Stimulated activated naive CD8-positive, alpha-beta T cell treated with anti-CD3 and anti-CD28 coated beads, Interleukin-15, Interleukin-2, amounts not matched to agents 100 ng/mL and 50 ng/mL, for 24 hours (primary cell): ENCODE results near the gene NRP1.
"Not testable (repeated sequence)": the region's sequence is repeated elsewhere in the genome, so short reads cannot be mapped to it uniquely, and the experiment has no call there.

ENCODE experiments used
- H3K27ac Mint-ChIP-seq: one replicate; pipeline ENCODE4 v1.8.0; 2021; ENCODE audit warnings: mild to moderate bottlenecking, mixed read lengths
- H3K27me3 Mint-ChIP-seq: one replicate; pipeline ENCODE4 v1.8.0; 2021; ENCODE audit warnings: mixed read lengths
- H3K36me3 Mint-ChIP-seq: one replicate; pipeline ENCODE4 v1.8.0; 2021; ENCODE audit warnings: low read depth, mixed read lengths
- H3K4me1 Mint-ChIP-seq: one replicate; pipeline ENCODE4 v1.8.0; 2021; ENCODE audit warnings: low read depth, mixed read lengths
- H3K4me3 Mint-ChIP-seq: one replicate; pipeline ENCODE4 v1.8.0; 2021; ENCODE audit warnings: mild to moderate bottlenecking, mixed read lengths
- H3K9me3 Mint-ChIP-seq: one replicate; pipeline ENCODE4 v1.8.0; 2021; ENCODE audit warnings: mixed read lengths

NRP1 gene

DNA sequence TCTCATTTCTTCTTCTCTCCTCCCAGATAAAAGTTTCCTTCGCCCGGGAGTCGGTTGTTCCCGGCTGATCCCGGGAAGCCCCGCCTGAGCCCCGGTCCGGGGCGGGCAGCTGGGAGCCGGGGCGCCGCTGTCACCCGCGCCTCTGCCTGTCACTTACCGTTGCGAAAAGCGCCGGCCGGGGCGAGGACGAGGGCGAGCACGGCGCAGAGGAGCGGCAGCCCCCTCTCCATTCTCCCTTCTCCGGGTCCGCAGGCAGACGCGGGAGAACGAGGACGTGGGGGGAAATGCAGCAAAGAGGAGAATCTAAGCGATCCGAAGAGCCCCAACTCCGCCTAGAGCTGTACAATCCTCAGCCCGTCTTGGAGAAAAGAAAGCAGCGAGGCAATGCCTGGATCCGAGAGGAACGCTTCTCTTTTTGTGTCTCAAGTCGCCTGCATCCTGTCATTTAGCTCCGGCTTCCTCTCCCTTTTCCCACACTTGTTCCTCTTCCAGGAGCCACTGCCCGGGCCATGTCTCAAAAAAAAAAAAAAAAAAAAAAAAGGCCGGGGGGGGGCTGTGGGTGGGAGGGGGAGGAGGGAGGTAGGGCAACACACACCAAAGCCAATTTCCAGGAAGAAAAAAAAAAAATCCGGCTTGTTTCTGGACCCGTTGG is at the start of gene NRP1:
NRP1 (minus strand) TSS at position 515 of the 652 bp plus-strand sequence; CDS start at position 230, 285 bp downstream.
- peak within 1 kb of the TSS; percentile 83 for H3K4me3 Mint-ChIP-seq
- H3K36me3 Mint-ChIP-seq, result no peaks in the 10 kb centered on the region
- H3K4me1 Mint-ChIP-seq, result peaks cover 35% of the 10 kb centered on the region
- no peaks in the 10 kb centered on the region for H3K9me3 Mint-ChIP-seq
- H3K27ac Mint-ChIP-seq, result peak within 1 kb of the TSS; percentile 67
- peaks cover 76% of the 10 kb centered on the region for H3K27me3 Mint-ChIP-seq

DNA sequence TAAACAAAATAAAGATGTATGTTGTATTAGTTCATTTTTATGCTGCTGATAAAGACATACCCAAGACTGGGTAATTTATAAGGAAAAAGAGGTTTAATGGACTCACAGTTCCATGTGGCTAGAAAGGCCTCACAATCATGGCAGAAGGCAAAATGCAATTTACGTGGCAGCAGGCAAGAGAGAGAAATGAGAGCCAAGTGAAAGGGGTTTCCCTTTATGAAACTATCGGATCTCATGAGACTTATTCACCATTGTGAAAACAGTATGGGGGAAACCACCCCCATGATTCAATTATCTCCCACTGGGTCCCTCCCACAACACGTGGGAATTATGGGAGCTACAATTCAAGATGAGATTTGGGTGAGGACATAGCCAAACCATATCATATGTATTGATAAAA is 49.7 kb upstream of the NRP1 start:
- not testable (repeated sequence) for H3K9me3 Mint-ChIP-seq, H3K4me1 Mint-ChIP-seq, H3K36me3 Mint-ChIP-seq, H3K27ac Mint-ChIP-seq, H3K4me3 Mint-ChIP-seq
- H3K27me3 Mint-ChIP-seq, result peaks cover 34% of the 10 kb centered on the region

DNA sequence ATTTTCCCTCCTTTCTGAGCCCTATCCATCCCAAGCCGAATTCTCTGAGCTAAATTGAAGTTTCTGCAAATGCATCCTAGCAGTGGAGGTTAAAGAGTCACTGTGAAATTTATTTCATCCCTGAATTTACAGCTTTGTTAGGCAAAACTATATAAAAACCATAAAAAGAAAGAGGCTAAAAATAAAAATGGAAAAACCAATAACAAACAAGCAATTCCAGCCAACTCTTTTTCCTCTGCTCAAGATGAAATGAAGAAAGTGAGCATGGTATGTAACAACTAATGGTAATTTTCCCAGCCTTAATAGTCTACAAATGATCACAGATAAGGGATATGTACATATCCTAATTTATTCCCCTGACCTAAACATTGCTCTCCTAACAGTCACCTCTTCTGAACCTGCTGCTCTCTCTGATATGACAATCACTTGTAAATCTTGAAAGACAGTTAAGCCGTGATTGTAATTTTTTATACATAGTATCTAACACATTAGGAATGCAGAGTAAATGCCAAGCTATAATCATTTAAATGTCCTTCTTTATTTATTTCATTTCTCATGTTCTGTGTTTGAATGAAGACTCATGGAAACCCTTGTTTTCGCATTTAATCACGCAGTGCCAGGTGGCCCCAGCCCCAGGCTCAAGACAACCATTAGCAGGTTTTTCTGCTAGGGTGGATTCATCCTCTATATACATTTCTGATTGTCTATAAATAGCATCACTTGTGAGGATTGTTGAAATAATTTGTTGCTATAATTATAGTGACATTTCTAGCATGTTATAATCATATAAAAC is 48.6 kb upstream of the NRP1 start:
- no peak overlapping the region for H3K27ac Mint-ChIP-seq
- peaks cover 4% of the 10 kb centered on the region for H3K4me1 Mint-ChIP-seq
- peaks cover 29% of the 10 kb centered on the region for H3K27me3 Mint-ChIP-seq
- no peaks in the 10 kb centered on the region for H3K36me3 Mint-ChIP-seq
- no peak overlapping the region for H3K4me3 Mint-ChIP-seq
- H3K9me3 Mint-ChIP-seq, result no peaks in the 10 kb centered on the region

DNA sequence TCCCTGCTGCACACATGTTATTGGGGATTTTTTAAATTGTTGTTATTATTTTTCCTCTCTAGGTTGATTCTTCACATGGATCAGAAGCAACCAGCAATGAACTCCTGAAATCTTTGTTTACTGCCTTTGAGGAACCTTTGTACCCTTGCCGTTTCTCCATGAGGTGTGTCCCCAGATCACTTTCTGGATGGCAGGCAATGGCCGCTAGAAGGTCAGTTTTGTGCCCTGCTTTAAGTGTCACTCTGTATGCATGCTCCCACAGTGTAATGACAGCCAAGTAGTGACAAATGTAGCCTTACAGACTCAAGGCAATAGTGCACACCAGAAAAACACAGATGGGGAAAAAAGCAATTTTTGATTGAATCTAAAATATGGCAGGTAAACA is 47.7 kb upstream of the NRP1 start:
- Mint-ChIP-seq H3K9me3 (no peaks in the 10 kb centered on the region), H3K36me3 (no peaks in the 10 kb centered on the region), H3K27ac (no peak overlapping the region), H3K4me3 (no peak overlapping the region), H3K27me3 (peaks cover 29% of the 10 kb centered on the region), H3K4me1 (peaks cover 13% of the 10 kb centered on the region)

DNA sequence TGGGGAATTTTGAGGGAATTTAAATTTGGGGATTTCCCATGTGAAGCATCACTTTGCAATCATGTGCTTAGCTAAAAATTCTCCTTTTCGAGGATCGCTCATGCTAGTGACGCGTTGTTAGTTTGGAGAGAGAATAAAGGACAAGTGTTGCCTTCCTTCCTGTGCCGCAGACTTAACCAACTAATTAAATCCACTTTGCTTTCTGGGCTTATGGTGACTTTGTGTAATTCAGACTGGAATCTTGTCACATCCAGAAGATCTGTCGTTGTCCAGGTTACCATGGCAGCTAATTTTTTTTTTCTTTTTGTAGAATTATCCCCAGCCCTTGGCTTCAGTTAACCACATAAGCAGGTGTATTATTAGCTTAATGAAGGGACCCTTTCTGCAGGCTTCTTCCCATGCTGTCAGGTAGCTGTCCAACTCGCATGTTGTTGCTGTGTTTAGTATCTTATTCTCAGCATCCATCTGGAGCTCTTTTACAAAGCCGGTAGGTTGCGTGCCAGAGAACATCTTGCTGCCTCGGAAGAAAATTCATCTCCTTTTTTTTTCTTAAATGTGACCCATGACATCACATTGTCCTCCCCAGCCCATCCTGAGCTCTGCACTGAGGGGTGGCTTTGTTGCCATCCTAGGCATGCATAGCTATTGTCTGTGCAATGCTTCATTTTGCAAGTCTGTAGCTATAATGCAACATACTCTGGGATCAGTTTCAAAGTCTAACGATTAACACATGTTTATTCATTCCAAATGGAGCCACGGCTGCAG is 47.2 kb upstream of the NRP1 start:
- Mint-ChIP-seq H3K4me3 (no peak overlapping the region), H3K27ac (no peak overlapping the region), H3K4me1 (peaks cover 18% of the 10 kb centered on the region), H3K27me3 (peaks cover 26% of the 10 kb centered on the region), H3K36me3 (no peaks in the 10 kb centered on the region), H3K9me3 (no peaks in the 10 kb centered on the region)

DNA sequence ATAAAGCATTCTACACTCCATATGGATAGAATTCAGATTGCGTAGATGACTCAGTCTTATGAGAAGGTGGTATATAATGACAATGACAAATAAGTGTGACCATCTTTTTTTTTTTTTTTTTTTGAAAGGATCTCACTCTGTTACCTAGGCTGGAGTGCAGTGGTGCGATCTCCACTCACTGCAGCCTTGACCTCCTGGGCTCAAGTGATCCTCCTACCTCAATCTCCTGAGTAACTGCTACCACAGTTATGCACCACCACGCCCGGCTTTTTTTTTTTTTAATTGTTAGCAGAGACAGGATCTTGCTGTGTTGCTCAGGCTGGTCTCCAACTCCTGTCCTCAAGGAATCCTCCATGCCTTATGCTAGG is 43.2 kb upstream of the NRP1 start:
- Mint-ChIP-seq H3K27me3 (peaks cover 19% of the 10 kb centered on the region), H3K27ac (peak overlapping the region; percentile 59), H3K4me3 (no peak overlapping the region), H3K9me3 (no peaks in the 10 kb centered on the region), H3K36me3 (no peaks in the 10 kb centered on the region), H3K4me1 (peaks cover 28% of the 10 kb centered on the region)

DNA sequence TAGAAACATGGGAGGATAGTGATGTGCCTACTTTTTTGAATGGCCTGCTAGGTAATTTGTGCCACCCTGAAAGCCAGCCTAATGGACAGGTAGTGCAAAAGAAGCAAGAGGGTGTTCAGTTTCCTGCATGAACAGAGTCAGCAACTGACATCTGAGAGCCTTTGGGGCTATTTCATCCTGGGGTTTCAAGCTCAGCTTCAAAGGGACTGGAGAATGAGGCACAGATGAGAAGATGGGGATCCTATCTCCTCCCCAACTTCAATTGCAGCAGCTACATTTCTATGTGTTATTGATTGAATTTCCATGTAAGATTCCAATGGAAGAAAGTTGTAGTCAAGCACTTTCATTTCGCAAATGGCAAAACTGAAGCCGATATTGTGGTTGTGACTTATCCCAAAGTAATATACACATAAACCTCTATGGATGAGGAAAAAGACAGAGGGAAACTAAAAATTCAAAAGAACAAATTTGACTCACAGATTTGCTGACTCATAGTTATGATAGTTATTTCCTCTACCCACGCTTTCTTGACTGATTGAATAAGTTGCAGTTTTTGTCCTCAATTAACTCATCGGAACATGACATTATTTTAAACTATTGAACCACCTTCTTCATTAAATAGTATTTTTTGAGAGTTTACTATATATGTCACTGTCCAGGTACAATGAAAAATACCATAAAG is 42.6 kb upstream of the NRP1 start:
- no peak overlapping the region for H3K4me3 Mint-ChIP-seq
- peaks cover 15% of the 10 kb centered on the region for H3K27me3 Mint-ChIP-seq
- H3K36me3 Mint-ChIP-seq, result no peaks in the 10 kb centered on the region
- H3K27ac Mint-ChIP-seq, result peak overlapping the region; percentile 59
- peaks cover 28% of the 10 kb centered on the region for H3K4me1 Mint-ChIP-seq
- no peaks in the 10 kb centered on the region for H3K9me3 Mint-ChIP-seq

DNA sequence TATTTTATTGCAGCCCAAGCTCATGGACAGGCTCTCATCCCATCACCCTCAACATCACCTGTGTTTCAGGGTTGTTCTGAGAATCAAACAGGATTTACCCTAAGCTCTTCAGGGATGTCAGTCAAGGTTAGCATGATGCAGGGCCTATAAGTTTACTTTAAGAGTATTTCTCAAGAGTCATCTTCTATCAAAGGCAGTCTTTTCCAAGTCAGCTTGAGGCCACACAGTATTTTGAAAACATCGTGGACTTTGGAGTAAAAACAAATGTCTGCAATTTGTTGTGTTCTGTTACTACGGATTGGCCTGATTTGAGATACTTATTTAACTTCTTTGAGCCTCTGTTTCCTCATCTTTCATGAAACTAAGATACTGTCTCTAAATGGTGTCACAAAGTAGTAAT is 42.0 kb upstream of the NRP1 start:
- H3K27me3 Mint-ChIP-seq, result peaks cover 11% of the 10 kb centered on the region
- H3K4me3 Mint-ChIP-seq, result no peak overlapping the region
- H3K4me1 Mint-ChIP-seq, result peaks cover 28% of the 10 kb centered on the region
- no peaks in the 10 kb centered on the region for H3K36me3 Mint-ChIP-seq
- H3K27ac Mint-ChIP-seq, result no peak overlapping the region
- H3K9me3 Mint-ChIP-seq, result no peaks in the 10 kb centered on the region

DNA sequence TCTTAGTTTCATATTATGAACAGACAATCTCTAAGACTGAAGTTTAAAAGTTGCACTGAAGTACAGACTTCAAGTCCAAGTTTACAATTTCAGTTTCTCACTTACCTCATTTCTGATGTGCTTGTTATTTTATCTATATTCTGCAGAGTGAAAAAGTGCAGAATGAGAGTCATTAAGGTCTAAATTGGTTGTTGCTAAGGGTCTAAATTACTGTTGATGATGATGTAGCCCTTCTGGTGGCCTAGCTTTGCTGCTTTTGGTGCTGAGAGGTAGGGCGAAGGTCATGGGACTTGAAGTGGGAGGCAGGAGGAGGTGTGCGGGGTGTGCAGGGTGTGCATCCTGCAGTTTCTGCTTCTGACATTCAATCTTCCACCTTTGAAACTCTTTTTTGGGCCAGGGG is 38.8 kb upstream of the NRP1 start:
- Mint-ChIP-seq H3K4me1 (peaks cover 28% of the 10 kb centered on the region), H3K27ac (no peak overlapping the region), H3K4me3 (no peak overlapping the region), H3K9me3 (peaks cover 11% of the 10 kb centered on the region), H3K36me3 (no peaks in the 10 kb centered on the region), H3K27me3 (peaks cover 22% of the 10 kb centered on the region)

DNA sequence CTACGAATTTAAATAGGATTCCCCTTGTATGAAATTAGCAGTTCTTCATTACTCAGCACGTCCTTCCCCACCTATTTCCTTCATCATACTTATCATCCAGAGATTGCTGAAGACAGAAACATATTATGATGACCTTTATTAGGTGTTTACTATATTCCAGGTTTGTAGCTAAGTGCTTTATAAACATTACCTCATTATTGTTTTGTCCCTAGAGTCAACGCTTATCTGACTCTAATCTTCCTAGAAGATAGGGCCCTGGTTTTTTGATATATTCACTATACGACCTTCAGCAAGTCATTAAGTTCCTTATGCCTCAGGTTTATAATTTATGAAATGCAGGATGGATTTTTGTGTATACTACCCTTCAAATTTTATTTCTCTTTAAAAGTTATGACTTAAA is 36.8 kb upstream of the NRP1 start:
- peaks cover 14% of the 10 kb centered on the region for H3K4me1 Mint-ChIP-seq
- no peaks in the 10 kb centered on the region for H3K36me3 Mint-ChIP-seq
- peaks cover 24% of the 10 kb centered on the region for H3K27me3 Mint-ChIP-seq
- peaks cover 21% of the 10 kb centered on the region for H3K9me3 Mint-ChIP-seq
- no peak overlapping the region for H3K27ac Mint-ChIP-seq
- no peak overlapping the region for H3K4me3 Mint-ChIP-seq

DNA sequence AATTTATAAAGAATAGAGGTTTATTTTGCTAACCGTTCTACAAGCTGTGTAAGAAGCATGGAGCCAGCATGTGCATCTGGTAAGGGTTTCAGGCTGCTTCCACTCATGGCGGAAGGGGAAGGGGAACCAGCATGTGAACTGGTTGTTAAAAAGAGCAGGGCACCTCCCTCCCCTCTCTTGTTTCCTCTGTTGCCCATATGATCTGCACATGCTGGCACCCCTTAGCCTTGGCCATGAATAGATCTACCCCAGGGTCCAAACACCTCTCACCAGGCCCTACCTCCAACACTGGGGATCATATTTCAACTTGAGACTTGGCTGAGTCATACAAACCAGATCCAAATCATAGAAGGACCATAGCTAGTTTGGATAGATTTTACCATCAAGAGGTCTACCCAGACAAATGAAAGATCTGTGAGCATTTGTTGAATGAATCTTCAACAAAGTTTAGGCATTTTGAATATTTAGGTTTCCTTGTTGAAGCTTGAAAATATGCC is 36.0 kb upstream of the NRP1 start:
- Mint-ChIP-seq H3K27ac (no peak overlapping the region), H3K4me3 (no peak overlapping the region), H3K36me3 (no peaks in the 10 kb centered on the region), H3K9me3 (peaks cover 21% of the 10 kb centered on the region), H3K4me1 (peaks cover 15% of the 10 kb centered on the region), H3K27me3 (peaks cover 24% of the 10 kb centered on the region)

DNA sequence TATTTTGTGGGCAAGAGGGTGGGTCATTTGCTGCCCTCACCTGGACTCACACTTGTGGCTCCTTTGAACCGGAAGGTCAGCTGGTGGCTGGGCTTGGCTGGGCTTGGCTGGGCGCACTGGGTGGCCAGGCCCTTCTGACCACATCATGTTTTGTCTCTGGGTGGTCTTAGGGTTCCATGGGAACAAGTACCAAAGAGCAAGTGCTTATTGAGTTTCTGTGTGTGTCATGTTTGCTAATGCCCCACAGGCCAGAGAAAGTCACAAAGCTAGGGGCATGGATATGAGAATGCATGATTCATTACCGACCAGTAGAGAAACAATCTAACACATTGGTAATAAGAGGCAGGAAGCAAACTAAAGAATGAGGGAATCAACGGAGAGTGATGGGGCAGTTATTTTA is 33.6 kb upstream of the NRP1 start:
- no peaks in the 10 kb centered on the region for H3K36me3 Mint-ChIP-seq
- peaks cover 28% of the 10 kb centered on the region for H3K27me3 Mint-ChIP-seq
- no peak overlapping the region for H3K27ac Mint-ChIP-seq
- H3K9me3 Mint-ChIP-seq, result peaks cover 21% of the 10 kb centered on the region
- peaks cover 28% of the 10 kb centered on the region for H3K4me1 Mint-ChIP-seq
- no peak overlapping the region for H3K4me3 Mint-ChIP-seq

DNA sequence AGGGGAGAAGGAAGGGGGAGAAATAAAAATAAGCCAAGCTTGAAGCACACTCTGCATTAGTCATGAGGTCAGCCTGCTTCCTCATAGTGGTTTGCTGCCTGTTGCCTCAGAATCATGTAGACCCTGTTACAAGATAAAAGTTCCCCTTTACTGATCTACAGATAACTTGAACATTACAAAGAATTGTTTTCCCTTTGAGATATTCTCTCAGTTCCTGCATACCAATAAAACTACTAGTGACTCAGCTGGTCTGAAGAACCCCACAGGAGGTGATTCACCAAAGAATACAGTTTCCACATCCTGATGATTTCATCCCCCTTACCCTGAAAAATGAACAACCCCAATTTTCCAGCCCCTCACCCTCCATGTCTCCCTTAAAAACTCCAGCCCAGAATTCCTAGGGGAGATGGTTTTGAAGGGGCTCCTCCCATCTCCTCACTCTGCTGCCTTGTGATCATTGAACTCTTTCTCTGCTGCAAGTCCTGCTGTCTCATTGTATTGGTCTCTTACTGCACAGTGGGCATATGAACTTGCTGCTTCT is 31.5 kb upstream of the NRP1 start:
- peak overlapping the region; percentile 87 for H3K27ac Mint-ChIP-seq
- H3K4me3 Mint-ChIP-seq, result peak overlapping the region; percentile 44
- peaks cover 28% of the 10 kb centered on the region for H3K4me1 Mint-ChIP-seq
- peaks cover 21% of the 10 kb centered on the region for H3K9me3 Mint-ChIP-seq
- no peaks in the 10 kb centered on the region for H3K36me3 Mint-ChIP-seq
- H3K27me3 Mint-ChIP-seq, result peaks cover 27% of the 10 kb centered on the region

DNA sequence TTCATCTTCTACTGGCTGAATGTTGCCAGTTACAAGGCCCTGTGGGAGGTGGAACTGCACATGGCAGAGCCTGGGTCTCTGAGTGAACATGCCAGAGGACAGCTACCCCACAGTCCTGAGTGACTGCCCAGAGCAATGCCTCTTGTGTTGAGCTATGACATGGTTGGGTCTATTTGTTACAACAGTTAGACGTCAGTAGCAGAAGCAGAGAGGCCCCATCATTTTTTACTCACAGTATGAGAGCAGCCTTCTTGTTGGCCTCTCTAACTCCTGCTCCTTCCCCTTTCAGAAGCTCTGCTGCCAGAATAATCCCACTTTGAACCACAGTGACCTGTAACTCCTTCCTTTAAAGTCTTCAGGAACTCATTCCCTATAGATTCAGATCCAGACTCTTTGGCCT is 30.8 kb upstream of the NRP1 start:
- H3K27ac Mint-ChIP-seq, result peak overlapping the region; percentile 87
- peak overlapping the region; percentile 44 for H3K4me3 Mint-ChIP-seq
- peaks cover 17% of the 10 kb centered on the region for H3K9me3 Mint-ChIP-seq
- peaks cover 25% of the 10 kb centered on the region for H3K27me3 Mint-ChIP-seq
- peaks cover 28% of the 10 kb centered on the region for H3K4me1 Mint-ChIP-seq
- H3K36me3 Mint-ChIP-seq, result no peaks in the 10 kb centered on the region
